ENCODE results near the gene RALGAPA2. TPM values are rescaled to one million over a fixed set of nuclear protein-coding genes. Genes with fewer than 3 reads are reported as not detected.

RALGAPA2 gene
- total RNA-seq, 4 donors from 2014 or later = 29.4 to 78.2 (median 43.2) TPM

GRCh38 chr20:20734475-20734948, 22.1 kb upstream of the RALGAPA2 start:
- no peak for TF ChIP-seq CTCF (IDR thresholded peaks at IDR 0.05; ENCODE audit: low read depth)

- no peak for TF ChIP-seq CTCF (IDR thresholded peaks at IDR 0.05; ENCODE audit: low read depth)
Observed at GRCh38 chr20:20733943-20734342, 21.5 kb upstream of the RALGAPA2 start.

- TF ChIP-seq CTCF (IDR thresholded peaks at IDR 0.05; ENCODE audit: low read depth) = no peak
Observed at GRCh38 chr20:20732641-20733040, 20.2 kb upstream of the RALGAPA2 start.

GRCh38 chr20:20731945-20732296, 19.5 kb upstream of the RALGAPA2 start:
- TF ChIP-seq CTCF (IDR thresholded peaks at IDR 0.05; ENCODE audit: low read depth) = no peak

- TF ChIP-seq CTCF (IDR thresholded peaks at IDR 0.05; ENCODE audit: low read depth) = no peak
Observed at GRCh38 chr20:20731000-20731944, 18.8 kb upstream of the RALGAPA2 start.

- TF ChIP-seq CTCF (IDR thresholded peaks at IDR 0.05; ENCODE audit: low read depth) = no peak
Observed at GRCh38 chr20:20729563-20729962, 17.1 kb upstream of the RALGAPA2 start.

- TF ChIP-seq CTCF (IDR thresholded peaks at IDR 0.05; ENCODE audit: low read depth) = no peak
Observed at GRCh38 chr20:20721489-20721888, 9.0 kb upstream of the RALGAPA2 start.
